K562 (cell line): ENCODE results near the gene FRMD5. TPM values are rescaled to one million over a fixed set of nuclear protein-coding genes. Genes with fewer than 3 reads are reported as not detected.

Experiments used
- ATAC-seq: fragments of 200-7000 bp; cut with Tn5 transposase; 3 replicates; pipeline ENCODE4 v1.9.1; 2020; ENCODE audit warnings: moderate library complexity
- BruUV-seq: library from RNA; stranded (reverse); fragments of 400-500 nt; replicated peaks from 2 replicates; lab custom pipeline; 2021; lab: Mats Ljungman, UMichigan
- CTCF ChIA-PET: fragments of 300-600 bp; formaldehyde crosslinking; extraction: SDS; loops from one replicate; lab custom pipeline; 2021; ENCODE audit warnings: low intra/inter-chr PET ratio; lab: Yijun Ruan, JAX
- POLR2A ChIA-PET: fragments of 300-600, 350-650 bp; sonication (Branson Sonifier 250); formaldehyde crosslinking; extraction: SDS; loops from one replicate; lab custom pipeline; 2021; ENCODE audit warnings: antibody characterized with exemption, inconsistent platforms; lab: Yijun Ruan, JAX
- DNase-seq, 4 experiments: peaks; one replicate each; pipeline versions ENCODE4 v3.0.0 to v3.0.0-alpha.2; 2011 to 2018; ENCODE audit warnings: low spot score in 3 of 4, mixed read lengths in 3 of 4; ENCODE audit errors: extremely low read depth in 1 of 4
- FAIRE-seq: peaks from 2 replicates; lab custom pipeline; 2011; peaks lifted over from hg19 to GRCh38; lab: Jason Lieb, UNC
- H2AFZ ChIP-seq: 2 replicates; pipeline ENCODE4 v1.6.0; 2011; ENCODE audit warnings: low read depth, low read length, control low read depth, inconsistent platforms
- H3K27ac ChIP-seq: fragments of 200-600 bp; 3 replicates; pipeline ENCODE4 v1.8.0; 2011; ENCODE audit warnings: low read depth, mild to moderate bottlenecking, control low read depth, inconsistent platforms, low read length, moderate library complexity, mixed read lengths; ENCODE audit errors: extremely low read depth
- H3K27me3 ChIP-seq, 2 experiments: fragments of 300-600 bp in 1 of 2; 2 replicates in 1 of 2; 3 replicates in 1 of 2; pipeline versions ENCODE4 v1.6.0 to v1.8.0; 2011; ENCODE audit warnings: inconsistent platforms in 2 of 2, low read length in 2 of 2, mild to moderate bottlenecking in 1 of 2, mixed read lengths in 1 of 2, moderate library complexity in 1 of 2; ENCODE audit not compliant: control insufficient read depth in 2 of 2, insufficient read depth in 2 of 2
- H3K36me3 ChIP-seq: fragments of 300-600 bp; 3 replicates; pipeline ENCODE4 v1.8.0; 2011; ENCODE audit warnings: mild to moderate bottlenecking, low read length, inconsistent platforms; ENCODE audit not compliant: control insufficient read depth, insufficient read depth
- H3K4me1 ChIP-seq, 2 experiments: fragments of 200-600 bp in 1 of 2; replicated peaks in 1 of 2; 2 replicates in 1 of 2; 3 replicates in 1 of 2; pipeline versions ENCODE4 v1.5.1 to v1.8.0; 2011; ENCODE audit warnings: inconsistent platforms in 2 of 2, low read length in 2 of 2, mild to moderate bottlenecking in 1 of 2, mixed read lengths in 1 of 2, moderate library complexity in 1 of 2; ENCODE audit not compliant: control insufficient read depth in 2 of 2, insufficient read depth in 2 of 2
- H3K4me2 ChIP-seq: 2 replicates; pipeline ENCODE4 v1.6.1; 2011; ENCODE audit warnings: low read length, control low read depth, inconsistent platforms, mixed read lengths; ENCODE audit not compliant: insufficient read depth
- H3K4me3 ChIP-seq: fragments of 200-600 bp; sonication (generic), shearing (Covaris generic); 2 replicates; pipeline ENCODE4 v1.5.1; 2016; ENCODE audit warnings: control low read depth, inconsistent platforms
- H3K79me2 ChIP-seq: fragments of 200-600 bp; 3 replicates; pipeline ENCODE4 v1.8.0; 2011; ENCODE audit warnings: low read length, inconsistent platforms; ENCODE audit not compliant: control insufficient read depth, insufficient read depth
- H3K9ac ChIP-seq, 2 experiments: 2 replicates each; pipeline versions ENCODE4 v1.6.0 to v1.6.1; 2011; ENCODE audit warnings: low read depth in 2 of 2, low read length in 2 of 2, control low read depth in 1 of 2, inconsistent platforms in 1 of 2, mild to moderate bottlenecking in 1 of 2, mixed read lengths in 1 of 2; ENCODE audit not compliant: insufficient read depth in 1 of 2
- H3K9me1 ChIP-seq: one replicate; pipeline ENCODE4 v1.6.0; 2011; ENCODE audit warnings: inconsistent platforms, mild to moderate bottlenecking, low read length, moderate library complexity; ENCODE audit not compliant: control insufficient read depth, insufficient read depth
- H3K9me3 ChIP-seq: replicated peaks from 2 replicates; pipeline ENCODE4 v1.5.1; 2011; ENCODE audit warnings: low read depth, low read length, inconsistent platforms; ENCODE audit not compliant: control insufficient read depth, insufficient read depth
- H4K20me1 ChIP-seq: replicated peaks from 2 replicates; pipeline ENCODE4 v1.6.1; 2011; ENCODE audit warnings: low read length, inconsistent platforms, mixed read lengths; ENCODE audit not compliant: control insufficient read depth, insufficient read depth
- CBX3 ChIP-seq, 2 experiments: IDR thresholded peaks; 1 replicate in 1 of 2; 2 replicates in 1 of 2; pipeline ENCODE4 v1.6.1; 2012; ENCODE audit warnings: inconsistent platforms in 2 of 2, low read length in 2 of 2, borderline replicate concordance in 1 of 2, control low read depth in 1 of 2
- DIDO1 ChIP-seq: fragments of 450-650 bp; IDR thresholded peaks from 2 replicates; pipeline ENCODE4 v1.6.1; 2016; ENCODE audit warnings: low read depth, missing biosample characterization, missing genetic modification characterization
- HNRNPUL1 ChIP-seq: fragments of 200-400 bp; formaldehyde crosslinking; IDR thresholded peaks from 2 replicates; pipeline ENCODE4 v1.6.1; 2017; ENCODE audit warnings: low read length
- KLF16 ChIP-seq: IDR thresholded peaks from 2 replicates; pipeline ENCODE4 v1.6.1; 2016; ENCODE audit warnings: antibody characterized with exemption
- NFIX ChIP-seq: fragments of 250-450 bp; sonication (Bioruptor Pico); IDR thresholded peaks from 2 replicates; pipeline ENCODE4 v1.4.0; 2020; ENCODE audit warnings: low read depth, mild to moderate bottlenecking, moderate library complexity
- NR0B1 ChIP-seq: fragments of 450-650 bp; IDR thresholded peaks from one replicate; pipeline ENCODE4 v1.6.1; 2018; ENCODE audit warnings: mild to moderate bottlenecking, moderate library complexity; ENCODE audit not compliant: partially characterized antibody
- PRDM10 ChIP-seq: fragments of 450-650 bp; IDR thresholded peaks from 2 replicates; pipeline ENCODE4 v1.6.1; 2018; ENCODE audit not compliant: partially characterized antibody
- SOX6 ChIP-seq: fragments of 450-650 bp; IDR thresholded peaks from 2 replicates; pipeline ENCODE4 v1.6.1; 2014; ENCODE audit warnings: mild to moderate bottlenecking
- STAT5A ChIP-seq: IDR thresholded peaks from 2 replicates; pipeline ENCODE4 v1.6.1; 2012; ENCODE audit warnings: low read length, inconsistent platforms, borderline replicate concordance
- TGIF2 ChIP-seq: sonication (generic); formaldehyde crosslinking; IDR thresholded peaks from 2 replicates; pipeline ENCODE4 v1.8.1; 2022; ENCODE audit warnings: mild to moderate bottlenecking, missing genetic modification reagents, moderate library complexity
- TSHZ1 ChIP-seq: fragments of 250-450 bp; sonication (Bioruptor Pico); IDR thresholded peaks from 2 replicates; pipeline ENCODE4 v1.4.0; 2020; ENCODE audit warnings: mild to moderate bottlenecking, moderate library complexity
- XRCC4 ChIP-seq: IDR thresholded peaks from one replicate; pipeline ENCODE4 v1.6.1; 2011; ENCODE audit not compliant: insufficient read depth, insufficient read length; ENCODE audit errors: extremely low read depth
- ZNF707 ChIP-seq: fragments of 250-450 bp; sonication (Bioruptor Pico); conservative IDR thresholded peaks from 2 replicates; pipeline ENCODE4 v1.8.0; 2022; ENCODE audit warnings: inconsistent platforms, mild to moderate bottlenecking, moderate library complexity
- WGBS: fragments of 100-300 bp; shearing (Covaris generic); methylation state at CpG from one replicate; pipeline ENCODE4 v1.1.6; 2016; ENCODE audit warnings: low coverage, mixed read lengths; ENCODE audit not compliant: insufficient coverage; ENCODE audit errors: missing lambda C conversion rate; 5-methylcytosine and 5-hydroxymethylcytosine counted together
- in situ Hi-C: fragments of 300-500 bp; cut with MboI; formaldehyde crosslinking; loops from 4 replicates; pipeline ENCODE4 v1.15.0; 2018; ENCODE audit warnings: inconsistent platforms, mixed read lengths
- intact Hi-C: fragments of 100-400 bp; cut with micrococcal nuclease; formaldehyde crosslinking; loops from 2 replicates; pipeline ENCODE4 v1.14.2; 2022
- polyA plus RNA-seq, 8 experiments: library from polyadenylated mRNA; depleted of rRNA in 4 of 8; stranded (reverse) in 5 of 8; unstranded in 3 of 8; fragments of >200 nt; fragmentation: Nextera tagmentation in 2 of 8; fragmentation: Illumina TruSeq in 1 of 8; extraction: Ambion mirVana in 2 of 8; extraction: Trizol in 1 of 8; gene quantifications; 2 replicates each; pipeline versions ENCODE4 v1.2.1 to v1.2.3, GENCODE V29; 2011 to 2014; ENCODE audit warnings: inconsistent platforms in 1 of 8, missing spikeins in 1 of 8
- total RNA-seq, 7 experiments: library from RNA; depleted of rRNA in 6 of 7; stranded (reverse); fragments of >200 nt in 6 of 7; fragmentation: Illumina TruSeq in 2 of 7; extraction: Trizol in 2 of 7; gene quantifications; 2 replicates each; pipeline versions ENCODE4 v1.2.1 to v1.2.3, GENCODE V29; 2011 to 2021; ENCODE audit warnings: low replicate concordance in 1 of 7
- TF ChIP-seq, protein P1 (sequence below): IDR thresholded peaks from 2 replicates; pipeline ENCODE4 v1.6.1; 2011; ENCODE audit not compliant: insufficient read length; ENCODE audit errors: extremely low read depth

FRMD5 gene
- total and polyA plus RNA-seq, 9 of the 15 experiments (the other 6 are each of a cell fraction or from before 2014, with no cell fraction given): 0.13 to 0.38 TPM; not detected in 7

DNA sequence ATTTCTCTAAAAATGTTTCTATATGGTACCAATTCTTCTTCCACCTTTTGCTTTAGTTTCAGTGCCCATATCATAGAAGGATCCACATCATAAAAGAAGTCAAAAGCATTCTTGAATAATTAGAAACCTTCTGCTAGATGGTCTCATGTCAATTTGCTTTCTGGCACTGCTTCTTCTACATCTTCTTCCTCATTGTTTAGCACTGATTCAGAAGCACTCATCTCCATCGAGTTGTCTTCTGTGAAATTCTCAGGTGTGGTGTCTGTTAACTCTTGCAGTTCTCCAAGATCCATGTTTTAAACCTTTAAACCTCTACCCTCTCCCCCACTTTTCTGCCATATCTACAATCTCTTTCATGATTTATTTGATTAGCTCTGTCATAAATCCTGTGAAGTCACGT is 213.5 kb downstream of the FRMD5 start:
- no peaks in the 10 kb centered on the region for H3K9me1 ChIP-seq
- in situ Hi-C loops (no loop called here), intact Hi-C loops (no loop called here)
- no peak for DNase-seq
- ChIA-PET POLR2A (interaction anchor here (0.5 kb wide), 1 partner anchor 46 kb away, joined by 3 read pairs; no protein-coding TSS in a partner anchor), CTCF (no interaction called here)
- FAIRE-seq: no peak
- H3K9me3 ChIP-seq: no peaks in the 10 kb centered on the region
- H3K9ac ChIP-seq: no peak overlapping the region
- 0% methylated on average over 2 of the region's 2 CpGs for WGBS
- H3K4me2 ChIP-seq: no peak overlapping the region
- no peaks in the 10 kb centered on the region for H3K79me2 ChIP-seq
- H3K27ac ChIP-seq: no peak overlapping the region
- H4K20me1 ChIP-seq: no peaks in the 10 kb centered on the region
- H3K4me1 ChIP-seq: no peaks in the 10 kb centered on the region
- no peak overlapping the region for H3K4me3 ChIP-seq
- no peaks in the 10 kb centered on the region for H3K36me3 ChIP-seq
- no peak overlapping the region for H2AFZ ChIP-seq
- no peak for ATAC-seq
- H3K27me3 ChIP-seq: peaks cover 4 to 15% of the 10 kb centered on the region in 2 experiments; a peak in 1 of 5 replicates
- no TSS peak for BruUV-seq
- TF ChIP-seq NFIX (CRISPR knock-in tag): no peak
- no peak for TF ChIP-seq TGIF2 (CRISPR knock-in tag)
- no peak for TF ChIP-seq HNRNPUL1
- TF ChIP-seq ZNF707: no peak
- no peak for TF ChIP-seq STAT5A
- TF ChIP-seq TSHZ1: no peak
- no peak for TF ChIP-seq NR0B1
- no peak for TF ChIP-seq KLF16
- TF ChIP-seq CBX3 (IDR thresholded peaks at IDR 0.05; ENCODE audit: borderline replicate concordance in 1 of 2, low read length in 2 of 2): no peak
- no peak for TF ChIP-seq XRCC4
- TF ChIP-seq, protein P1, sequence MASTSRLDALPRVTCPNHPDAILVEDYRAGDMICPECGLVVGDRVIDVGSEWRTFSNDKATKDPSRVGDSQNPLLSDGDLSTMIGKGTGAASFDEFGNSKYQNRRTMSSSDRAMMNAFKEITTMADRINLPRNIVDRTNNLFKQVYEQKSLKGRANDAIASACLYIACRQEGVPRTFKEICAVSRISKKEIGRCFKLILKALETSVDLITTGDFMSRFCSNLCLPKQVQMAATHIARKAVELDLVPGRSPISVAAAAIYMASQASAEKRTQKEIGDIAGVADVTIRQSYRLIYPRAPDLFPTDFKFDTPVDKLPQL: no peak
- TF ChIP-seq PRDM10: no peak
- no peak for TF ChIP-seq SOX6
- no peak for TF ChIP-seq DIDO1 (tag)
